Motor neuron (in vitro differentiated cells): ENCODE measurements around the gene KRTAP21-1. TPM values are rescaled to one million over a fixed set of nuclear protein-coding genes. Genes with fewer than 3 reads are reported as not detected.
"Not testable (repeated sequence)": the region's sequence is repeated elsewhere in the genome, so short reads cannot be mapped to it uniquely, and the experiment has no call there.

Source experiments
- ATAC-seq, 8 experiments: fragments of 200-7000 bp; cut with Tn5 transposase; replicated peaks in 6 of 8; 2 replicates each; pipeline ENCODE4 v1.8.0; 2021; ENCODE audit warnings: mild to moderate bottlenecking in 8 of 8, moderate library complexity in 8 of 8
- H3K27ac ChIP-seq, 2 donors: fragments of 250-450 bp; sonication (Bioruptor Pico); 2 replicates each; pipeline ENCODE4 v1.9.0; 2021; ENCODE audit warnings: antibody characterized with exemption in 2 of 2, mild to moderate bottlenecking in 2 of 2, moderate library complexity in 1 of 2
- H3K4me1 ChIP-seq, 2 donors: fragments of 250-450 bp; sonication (Bioruptor Pico); replicated peaks in 1 of 2; 2 replicates each; pipeline ENCODE4 v1.6.1; 2021; ENCODE audit warnings: antibody characterized with exemption in 2 of 2, mild to moderate bottlenecking in 2 of 2, moderate library complexity in 1 of 2
- H3K4me3 ChIP-seq, 5 donors: fragments of 250-450 bp; sonication (Bioruptor Pico); 2 replicates each; pipeline ENCODE4 v1.9.0; 2021; ENCODE audit warnings: antibody characterized with exemption in 5 of 5, mild to moderate bottlenecking in 5 of 5, moderate library complexity in 4 of 5
- WGBS, 10 experiments: fragments of 450-650 bp; shearing (Covaris generic); methylation state at CpG; one replicate each; pipeline ENCODE4 v1.0.0; 2022; 5-methylcytosine and 5-hydroxymethylcytosine counted together
- in situ Hi-C, 9 experiments: fragments of 400-800 bp; cut with MboI; loops; one replicate each; pipeline ENCODE4 v1.15.0; 2021; ENCODE audit warnings: low sequenced_read_pairs in 9 of 9, low pct_unique_long_range_greater_than_20kb in 2 of 9; ENCODE audit not compliant: unreplicated experiment in 9 of 9
- total RNA-seq, 8 experiments: library from RNA; unstranded; fragments of 300-600 nt; gene quantifications; 2 replicates each; pipeline versions ENCODE4 v1.2.3 to v1.2.4, GENCODE V29; 2022

KRTAP21-1 gene
- total RNA-seq: not detected

GRCh38 chr21:30755328-30755727, at the start of gene KRTAP21-1:
Gene KRTAP21-1 (minus strand): TSS chr21:30755428. CDS start chr21:30755378, 50 bp downstream.
- WGBS, 10 experiments: 100% methylated on average over 1 to 2 of the region's 2 CpGs; no CpG with 5 or more reads in 8 of the 10 experiments
- H3K27ac ChIP-seq, H3K4me3 ChIP-seq, ATAC-seq, in situ Hi-C loops: not testable (repeated sequence)
- peaks cover 0 to 14% of the 10 kb centered on the region in 2 donors for H3K4me1 ChIP-seq

- Histone ChIP-seq H3K4me1 (no peaks in the 10 kb centered on the region), H3K4me3 (no peak overlapping the region), H3K27ac (no peak overlapping the region)
- ATAC-seq: no peak
- 20 to 83% (median 60%) methylated on average over 1 of the region's 1 CpG; no CpG with 5 or more reads in 7 of the 10 experiments for WGBS, 10 experiments
- in situ Hi-C loops: no loop called here
Measured at GRCh38 chr21:30800605-30801004, 45.4 kb upstream of the KRTAP21-1 start.

GRCh38 chr21:30793581-30794314, 38.5 kb upstream of the KRTAP21-1 start:
- H3K27ac ChIP-seq: no peak overlapping the region
- in situ Hi-C loops: no loop called here
- WGBS, 10 experiments: 0 to 100% (median 36%) methylated on average over 1 to 2 of the region's 2 CpGs

GRCh38 chr21:30779249-30779648, 24.0 kb upstream of the KRTAP21-1 start:
- Histone ChIP-seq H3K27ac (no peak overlapping the region), H3K4me1 (no peaks in the 10 kb centered on the region), H3K4me3 (no peak overlapping the region)
- no peak for ATAC-seq
- in situ Hi-C loops: no loop called here
- WGBS, 10 experiments: 0 to 100% (median 63%) methylated on average over 1 of the region's 1 CpG; no CpG with 5 or more reads in 2 of the 10 experiments

More at GRCh38 chr21:30793581-30794314, 38.5 kb upstream of the KRTAP21-1 start:
- no peak for ATAC-seq
- H3K4me3 ChIP-seq: no peak overlapping the region
- no peaks in the 10 kb centered on the region for H3K4me1 ChIP-seq

- in situ Hi-C loops: no loop called here
- ATAC-seq: peak in 1 of 8 experiments; percentile 19
- H3K4me3 ChIP-seq: no peak overlapping the region
- H3K27ac ChIP-seq: no peak overlapping the region
- 12 to 100% (median 77%) methylated on average over 1 to 4 of the region's 4 CpGs for WGBS, 10 experiments
- H3K4me1 ChIP-seq: no peaks in the 10 kb centered on the region
Measured at GRCh38 chr21:30769724-30770431, 14.7 kb upstream of the KRTAP21-1 start.

GRCh38 chr21:30760776-30761175, 5.5 kb upstream of the KRTAP21-1 start:
- peak in 3 of 8 experiments; percentile 56 to 66 (median 65) for ATAC-seq
- Histone ChIP-seq H3K4me3 (no peak overlapping the region), H3K27ac (no peak overlapping the region), H3K4me1 (peaks cover 0 to 26% of the 10 kb centered on the region in 2 donors)
- WGBS, 10 experiments: 0 to 67% (median 34%) methylated on average over 1 to 2 of the region's 2 CpGs; no CpG with 5 or more reads in 2 of the 10 experiments
- in situ Hi-C loops: no loop called here

GRCh38 chr21:30758306-30758705, 3.1 kb upstream of the KRTAP21-1 start:
- no peak for ATAC-seq
- in situ Hi-C loops: no loop called here
- Histone ChIP-seq H3K4me3 (no peak overlapping the region), H3K4me1 (peaks cover 0 to 26% of the 10 kb centered on the region in 2 donors), H3K27ac (no peak overlapping the region)
- 0 to 100% (median 86%) methylated on average over 1 to 2 of the region's 2 CpGs; no CpG with 5 or more reads in 3 of the 10 experiments for WGBS, 10 experiments

GRCh38 chr21:30747159-30747558, 8.1 kb downstream of the KRTAP21-1 start, which contains the start of gene KRTAP21-2:
Gene KRTAP21-2 (minus strand): TSS chr21:30747259. CDS start chr21:30747202, 57 bp downstream.
- no peaks in the 10 kb centered on the region for H3K4me1 ChIP-seq
- H3K27ac ChIP-seq: no peak within 1 kb of the TSS
- no peak within 1 kb of the TSS for H3K4me3 ChIP-seq
- no peak for ATAC-seq
- in situ Hi-C loops: no loop called here

GRCh38 chr21:30740462-30740861, 14.8 kb downstream of the KRTAP21-1 start:
- no peak overlapping the region for H3K4me3 ChIP-seq
- 41 to 100% (median 82%) methylated on average over 1 to 2 of the region's 2 CpGs for WGBS, 10 experiments
- ATAC-seq: no peak
- in situ Hi-C loops: no loop called here
- no peak overlapping the region for H3K27ac ChIP-seq
- no peaks in the 10 kb centered on the region for H3K4me1 ChIP-seq

- no peak overlapping the region for H3K27ac ChIP-seq
- no peak overlapping the region for H3K4me3 ChIP-seq
- in situ Hi-C loops: no loop called here
- WGBS, 10 experiments: 0 to 100% (median 77%) methylated on average over 1 of the region's 1 CpG
- ATAC-seq: no peak
- no peaks in the 10 kb centered on the region for H3K4me1 ChIP-seq
Measured at GRCh38 chr21:30733026-30733425, 22.2 kb downstream of the KRTAP21-1 start.

- no peak overlapping the region for H3K27ac ChIP-seq
- ATAC-seq: peak in 2 of 8 experiments; percentile 38 to 73
- in situ Hi-C loops: no loop called here
- 0 to 92% (median 75%) methylated on average over 1 of the region's 1 CpG for WGBS, 10 experiments
- no peaks in the 10 kb centered on the region for H3K4me1 ChIP-seq
- no peak overlapping the region for H3K4me3 ChIP-seq
Measured at GRCh38 chr21:30726726-30727125, 28.5 kb downstream of the KRTAP21-1 start.

GRCh38 chr21:30719401-30719800, 35.8 kb downstream of the KRTAP21-1 start:
- 0 to 100% (median 87%) methylated on average over 1 of the region's 1 CpG; no CpG with 5 or more reads in 2 of the 10 experiments for WGBS, 10 experiments

GRCh38 chr21:30718239-30718909, 36.9 kb downstream of the KRTAP21-1 start, which contains the start of gene KRTAP21-3:
Gene KRTAP21-3 (minus strand): TSS chr21:30718777. CDS start chr21:30718759, 18 bp downstream.
- Histone ChIP-seq H3K4me1 (no peaks in the 10 kb centered on the region), H3K4me3 (no peak within 1 kb of the TSS), H3K27ac (no peak within 1 kb of the TSS)
- in situ Hi-C loops: no loop called here
- peak in 4 of 8 experiments; percentile 26 to 50 (median 37) for ATAC-seq
- 11 to 93% (median 75%) methylated on average over 1 to 3 of the region's 3 CpGs; no CpG with 5 or more reads in 1 of the 10 experiments for WGBS, 10 experiments

More at GRCh38 chr21:30719401-30719800, 35.8 kb downstream of the KRTAP21-1 start:
- H3K4me3 ChIP-seq: no peak overlapping the region
- in situ Hi-C loops: no loop called here
- no peaks in the 10 kb centered on the region for H3K4me1 ChIP-seq
- no peak overlapping the region for H3K27ac ChIP-seq
- peak in 4 of 8 experiments; percentile 70 to 88 (median 82) for ATAC-seq
